HepG2 (cell line): ENCODE data around the gene SLC27A3. TPM values are rescaled to one million over a fixed set of nuclear protein-coding genes. Genes with fewer than 3 reads are reported as not detected.

ENCODE experiments used
- ATAC-seq: fragments of 200-7000 bp; cut with Tn5 transposase; 3 replicates; pipeline ENCODE4 v1.9.1; 2020; ENCODE audit warnings: mild to moderate bottlenecking, moderate library complexity
- BruUV-seq: library from RNA; stranded (reverse); fragments of 400-500 nt; replicated peaks from 2 replicates; lab custom pipeline; 2021; lab: Mats Ljungman, UMichigan
- CTCF ChIA-PET: fragments of 300-600 bp; formaldehyde crosslinking; extraction: SDS; loops from one replicate; lab custom pipeline; 2021; ENCODE audit warnings: low total read pairs, inconsistent platforms, low intra/inter-chr PET ratio; lab: Yijun Ruan, JAX
- POLR2A ChIA-PET: fragments of 350-600 bp; sonication (Branson Sonifier 250); formaldehyde crosslinking; loops from one replicate; lab custom pipeline; 2020; ENCODE audit warnings: antibody characterized with exemption, inconsistent platforms; lab: Yijun Ruan, JAX
- DNase-seq: peaks from one replicate; pipeline ENCODE4 v3.0.0-alpha.2; 2015; ENCODE audit warnings: low spot score
- FAIRE-seq: peaks from 3 replicates; lab custom pipeline; 2011; peaks lifted over from hg19 to GRCh38; lab: Jason Lieb, UNC
- H2AFZ ChIP-seq: one replicate; pipeline ENCODE4 v1.6.1; 2011; ENCODE audit warnings: low read length, inconsistent platforms
- H3K27ac ChIP-seq: fragments of 300-600 bp; 3 replicates; pipeline ENCODE4 v1.8.0; 2011; ENCODE audit warnings: mixed run types, mild to moderate bottlenecking, mixed read lengths, low read length, inconsistent platforms; ENCODE audit not compliant: insufficient read depth; ENCODE audit errors: extremely low read length
- H3K27me3 ChIP-seq, 2 experiments: fragments of 200-600 bp in 1 of 2; 2 replicates in 1 of 2; 3 replicates in 1 of 2; pipeline versions ENCODE4 v1.6.0 to v1.8.0; 2011; ENCODE audit warnings: low read length in 2 of 2, mild to moderate bottlenecking in 2 of 2, moderate library complexity in 2 of 2, inconsistent platforms in 1 of 2; ENCODE audit not compliant: insufficient read depth in 2 of 2, control insufficient read depth in 1 of 2
- H3K36me3 ChIP-seq, 2 experiments: fragments of 200-600 bp in 1 of 2; replicated peaks in 1 of 2; 2 replicates in 1 of 2; 3 replicates in 1 of 2; pipeline versions ENCODE4 v1.5.1 to v1.8.0; 2011; ENCODE audit warnings: low read length in 2 of 2, inconsistent platforms in 1 of 2; ENCODE audit not compliant: insufficient read depth in 2 of 2, control insufficient read depth in 1 of 2
- H3K4me1 ChIP-seq: 2 replicates; pipeline ENCODE4 v1.5.1; 2012; ENCODE audit warnings: low read length, inconsistent platforms; ENCODE audit not compliant: insufficient read depth
- H3K4me2 ChIP-seq: 2 replicates; pipeline ENCODE4 v1.6.0; 2011; ENCODE audit warnings: low read depth, low read length, inconsistent platforms
- H3K4me3 ChIP-seq, 3 experiments: fragments of 200-600 bp in 1 of 3; sonication (generic), shearing (Covaris generic) in 1 of 3; replicated peaks in 1 of 3; 2 replicates each; pipeline ENCODE4 v1.5.1; 2011 to 2016; ENCODE audit warnings: low read length in 3 of 3, inconsistent platforms in 2 of 3, low read depth in 2 of 3, mild to moderate bottlenecking in 2 of 3, control low read depth in 1 of 3, mixed read lengths in 1 of 3; ENCODE audit not compliant: insufficient read depth in 1 of 3
- H3K79me2 ChIP-seq: one replicate; pipeline ENCODE4 v1.6.1; 2011; ENCODE audit warnings: low read length, inconsistent platforms; ENCODE audit not compliant: insufficient read depth
- H3K9ac ChIP-seq: 2 replicates; pipeline ENCODE4 v1.6.0; 2011; ENCODE audit warnings: mild to moderate bottlenecking, low read depth, low read length, inconsistent platforms; ENCODE audit not compliant: insufficient read depth
- H3K9me3 ChIP-seq: 2 replicates; pipeline ENCODE4 v1.5.1; 2012; ENCODE audit warnings: mild to moderate bottlenecking, low read length
- H4K20me1 ChIP-seq: 2 replicates; pipeline ENCODE4 v1.6.0; 2011; ENCODE audit warnings: inconsistent platforms, mild to moderate bottlenecking, low read length, moderate library complexity; ENCODE audit not compliant: insufficient read depth
- E2F2 ChIP-seq: sonication (generic); formaldehyde crosslinking; IDR thresholded peaks from 2 replicates; pipeline ENCODE4 v1.4.0; 2020; ENCODE audit warnings: missing genetic modification reagents, borderline replicate concordance
- FLYWCH1 ChIP-seq: sonication (generic); formaldehyde crosslinking; IDR thresholded peaks from 2 replicates; pipeline ENCODE4 v1.8.1; 2023; ENCODE audit warnings: mild to moderate bottlenecking, missing genetic modification reagents
- KDM5B ChIP-seq: sonication (generic); formaldehyde crosslinking; IDR thresholded peaks from 2 replicates; pipeline ENCODE4 v1.4.0; 2020; ENCODE audit warnings: missing genetic modification reagents, mild to moderate bottlenecking, borderline replicate concordance
- MLLT10 ChIP-seq: sonication (generic); formaldehyde crosslinking; IDR thresholded peaks from 2 replicates; pipeline ENCODE4 v1.4.0; 2020; ENCODE audit warnings: missing genetic modification reagents
- MXD1 ChIP-seq: sonication (generic); formaldehyde crosslinking; IDR thresholded peaks from 2 replicates; pipeline ENCODE4 v1.4.0; 2020; ENCODE audit warnings: mild to moderate bottlenecking, missing genetic modification reagents
- NFIB ChIP-seq: sonication (generic); formaldehyde crosslinking; IDR thresholded peaks from 2 replicates; pipeline ENCODE4 v1.9.0; 2021; ENCODE audit warnings: missing genetic modification reagents, mild to moderate bottlenecking, borderline replicate concordance
- NRL ChIP-seq: sonication (generic); formaldehyde crosslinking; IDR thresholded peaks from 2 replicates; pipeline ENCODE4 v1.5.0; 2020; ENCODE audit warnings: missing genetic modification reagents, mild to moderate bottlenecking, moderate library complexity, borderline replicate concordance
- WGBS: methylation state at CpG from one replicate; pipeline ENCODE4 v1.1.6; 2017; ENCODE audit warnings: low lambda C conversion rate; 5-methylcytosine and 5-hydroxymethylcytosine counted together
- in situ Hi-C: cut with HindIII; loops from 2 replicates; pipeline ENCODE4 v1.10.0; 2017; ENCODE audit warnings: low pct_unique_long_range_greater_than_20kb; ENCODE audit not compliant: extremely low pct_ligation_motif_present
- intact Hi-C: fragments of 100-400 bp; cut with micrococcal nuclease; formaldehyde crosslinking; loops from one replicate; pipeline ENCODE4 v1.10.0; 2022; ENCODE audit not compliant: unreplicated experiment
- polyA plus RNA-seq, 8 experiments: library from polyadenylated mRNA; depleted of rRNA in 3 of 8; stranded (reverse) in 7 of 8; unstranded in 1 of 8; fragments of >200 nt; fragmentation: Illumina TruSeq in 4 of 8; extraction: Trizol in 4 of 8; gene quantifications; 2 replicates each; pipeline versions ENCODE4 v1.2.1 to v1.2.3, GENCODE V29; 2011 to 2016; ENCODE audit warnings: low read depth in 4 of 8, missing spikeins in 1 of 8, mixed read lengths in 1 of 8; ENCODE audit not compliant: insufficient read depth in 1 of 8
- total RNA-seq, 5 experiments: library from RNA; depleted of rRNA; stranded (reverse); fragments of >200 nt; fragmentation: Illumina TruSeq; extraction: Trizol; gene quantifications; 2 replicates each; pipeline ENCODE4 v1.2.3, GENCODE V29; 2016; ENCODE audit warnings: low read depth in 1 of 5
- TF ChIP-seq, protein P1 (sequence below): sonication (generic); formaldehyde crosslinking; IDR thresholded peaks from 2 replicates; pipeline ENCODE4 v1.5.1; 2020; ENCODE audit warnings: missing genetic modification reagents, mild to moderate bottlenecking, borderline replicate concordance
- TF ChIP-seq, protein P2 (sequence below): sonication (generic); formaldehyde crosslinking; IDR thresholded peaks from 2 replicates; pipeline ENCODE4 v1.4.0; 2020; ENCODE audit warnings: low read depth, mild to moderate bottlenecking, missing genetic modification reagents

The SLC27A3 gene
- total and polyA plus RNA-seq, 2 of the 13 experiments (the other 11 are each of a cell fraction or from before 2014, with no cell fraction given): 4.3 to 10.3 TPM

DNA sequence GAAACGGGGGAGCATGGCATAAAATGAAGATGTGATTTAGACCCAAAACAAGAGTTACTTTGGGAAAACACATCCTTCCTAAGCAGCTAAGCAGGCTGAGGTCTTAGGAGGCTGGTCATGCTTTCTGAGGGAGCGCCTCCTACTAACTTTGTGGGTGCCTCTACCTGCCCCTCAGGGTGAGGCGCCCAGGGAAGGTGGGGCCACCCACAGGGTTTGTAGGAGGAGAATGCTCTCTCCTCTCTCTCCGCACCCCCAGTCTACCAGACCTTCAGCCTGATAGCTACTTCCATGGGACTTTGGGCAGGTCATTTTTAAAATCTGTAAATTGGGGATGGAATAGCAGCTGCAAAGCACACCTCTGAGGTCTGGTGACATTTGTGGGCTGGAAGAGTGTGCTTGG is 23.8 kb downstream of the SLC27A3 start:
- H3K36me3 ChIP-seq: no peaks in the 10 kb centered on the region
- no peak overlapping the region for H2AFZ ChIP-seq
- no peaks in the 10 kb centered on the region for H3K9me3 ChIP-seq
- no TSS peak for BruUV-seq
- H3K27me3 ChIP-seq: peaks cover 5 to 29% of the 10 kb centered on the region in 2 experiments; a peak in 4 of 5 replicates
- 70% methylated on average over 3 of the region's 4 CpGs for WGBS
- DNase-seq (no peak), FAIRE-seq (no peak), ATAC-seq (no peak)
- ChIA-PET POLR2A (interaction anchor here (2.6 kb wide), 1 partner anchor 191 kb away, joined by 10 read pairs; the partner anchor contains the start of gene RPS27), CTCF (interaction anchor here (3.6 kb wide), 1 partner anchor 187 kb away, joined by 35 read pairs; the partner anchor contains the start of gene RAB13)
- H3K27ac ChIP-seq: no peak overlapping the region
- H3K9ac ChIP-seq: no peak overlapping the region
- H3K4me1 ChIP-seq: peaks cover 32% of the 10 kb centered on the region
- no peak overlapping the region for H3K4me3 ChIP-seq
- in situ Hi-C loops (loop anchor here (5.0 kb wide), 1 partner anchor 188 kb away; the partner anchor contains the start of gene RAB13), intact Hi-C loops (loop anchor here (5.0 kb wide), 1 partner anchor 168 kb away; the partner anchor contains the start of gene CREB3L4)
- H3K4me2 ChIP-seq: no peak overlapping the region
- no peaks in the 10 kb centered on the region for H3K79me2 ChIP-seq
- TF ChIP-seq, protein P1, sequence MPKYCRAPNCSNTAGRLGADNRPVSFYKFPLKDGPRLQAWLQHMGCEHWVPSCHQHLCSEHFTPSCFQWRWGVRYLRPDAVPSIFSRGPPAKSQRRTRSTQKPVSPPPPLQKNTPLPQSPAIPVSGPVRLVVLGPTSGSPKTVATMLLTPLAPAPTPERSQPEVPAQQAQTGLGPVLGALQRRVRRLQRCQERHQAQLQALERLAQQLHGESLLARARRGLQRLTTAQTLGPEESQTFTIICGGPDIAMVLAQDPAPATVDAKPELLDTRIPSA: no peak
- TF ChIP-seq NRL (CRISPR knock-in tag) (no peak), FLYWCH1 (no peak), E2F2 (CRISPR knock-in tag) (no peak), NFIB (no peak), KDM5B (CRISPR knock-in tag) (no peak), MLLT10 (no peak), MXD1 (CRISPR knock-in tag) (no peak)
- TF ChIP-seq, protein P2, sequence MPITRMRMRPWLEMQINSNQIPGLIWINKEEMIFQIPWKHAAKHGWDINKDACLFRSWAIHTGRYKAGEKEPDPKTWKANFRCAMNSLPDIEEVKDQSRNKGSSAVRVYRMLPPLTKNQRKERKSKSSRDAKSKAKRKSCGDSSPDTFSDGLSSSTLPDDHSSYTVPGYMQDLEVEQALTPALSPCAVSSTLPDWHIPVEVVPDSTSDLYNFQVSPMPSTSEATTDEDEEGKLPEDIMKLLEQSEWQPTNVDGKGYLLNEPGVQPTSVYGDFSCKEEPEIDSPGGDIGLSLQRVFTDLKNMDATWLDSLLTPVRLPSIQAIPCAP (CRISPR knock-in tag): no peak
- H4K20me1 ChIP-seq: no peaks in the 10 kb centered on the region
